ENCODE results near the gene IQSEC1. TPM values are rescaled to one million over a fixed set of nuclear protein-coding genes. Genes with fewer than 3 reads are reported as not detected.

The IQSEC1 gene
- total and polyA plus RNA-seq, 2 donors = 9.4 to 21.9 TPM

DNA sequence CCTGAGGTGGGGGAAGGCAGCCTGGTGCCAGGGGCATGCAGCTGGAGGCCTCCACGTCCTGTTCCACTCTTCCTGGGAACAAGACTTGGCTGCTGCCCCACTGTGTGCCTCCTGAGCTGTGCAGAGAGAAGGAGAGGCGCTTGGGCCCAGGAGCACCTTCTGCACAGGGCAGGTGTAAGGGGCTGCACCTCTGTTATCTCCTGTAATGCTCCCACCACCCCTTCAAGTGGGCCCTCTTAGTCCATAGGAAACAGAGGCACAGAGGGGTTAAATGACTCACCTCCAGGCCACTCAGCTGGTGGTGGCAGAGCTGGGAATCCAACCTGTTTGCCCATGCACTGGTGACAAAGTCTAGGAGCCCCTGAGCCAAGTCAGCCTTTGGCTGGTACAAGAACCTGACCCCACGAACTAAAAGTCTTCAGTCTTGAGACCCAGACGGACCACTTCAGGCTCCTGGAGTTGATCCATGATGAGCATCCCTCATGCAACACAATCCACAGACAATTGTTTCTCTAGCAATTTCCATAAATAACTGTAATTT, 93.2 kb downstream of the IQSEC1 start:
- H3K9me3 ChIP-seq (ENCODE audit: control insufficient read depth in 2 of 2, insufficient read depth in 1 of 2, low read length in 1 of 2) = no peaks in the 10 kb centered on the region
- H3K4me1 ChIP-seq (ENCODE audit: control insufficient read depth in 2 of 2, insufficient read depth in 2 of 2, low read length in 2 of 2) = peaks cover 24 to 34% of the 10 kb centered on the region in 2 donors
- WGBS = 98% methylated on average over 4 of the region's 4 CpGs
- H3K4me3 ChIP-seq (ENCODE audit: low read length in 2 of 2) = no peak overlapping the region
- H3K27me3 ChIP-seq (ENCODE audit: control insufficient read depth in 2 of 2, insufficient read depth in 1 of 2, low read length in 1 of 2) = no peaks in the 10 kb centered on the region
- no peak overlapping the region for H3K27ac ChIP-seq (ENCODE audit: low read depth in 1 of 2, low read length in 1 of 2)
- H3K36me3 ChIP-seq (ENCODE audit: control insufficient read depth in 2 of 2, insufficient read depth in 2 of 2, low read length in 1 of 2) = no peaks in the 10 kb centered on the region
- no peak for DNase-seq (ENCODE audit: low read depth in 6 of 9, low spot score in 9 of 9)

DNA sequence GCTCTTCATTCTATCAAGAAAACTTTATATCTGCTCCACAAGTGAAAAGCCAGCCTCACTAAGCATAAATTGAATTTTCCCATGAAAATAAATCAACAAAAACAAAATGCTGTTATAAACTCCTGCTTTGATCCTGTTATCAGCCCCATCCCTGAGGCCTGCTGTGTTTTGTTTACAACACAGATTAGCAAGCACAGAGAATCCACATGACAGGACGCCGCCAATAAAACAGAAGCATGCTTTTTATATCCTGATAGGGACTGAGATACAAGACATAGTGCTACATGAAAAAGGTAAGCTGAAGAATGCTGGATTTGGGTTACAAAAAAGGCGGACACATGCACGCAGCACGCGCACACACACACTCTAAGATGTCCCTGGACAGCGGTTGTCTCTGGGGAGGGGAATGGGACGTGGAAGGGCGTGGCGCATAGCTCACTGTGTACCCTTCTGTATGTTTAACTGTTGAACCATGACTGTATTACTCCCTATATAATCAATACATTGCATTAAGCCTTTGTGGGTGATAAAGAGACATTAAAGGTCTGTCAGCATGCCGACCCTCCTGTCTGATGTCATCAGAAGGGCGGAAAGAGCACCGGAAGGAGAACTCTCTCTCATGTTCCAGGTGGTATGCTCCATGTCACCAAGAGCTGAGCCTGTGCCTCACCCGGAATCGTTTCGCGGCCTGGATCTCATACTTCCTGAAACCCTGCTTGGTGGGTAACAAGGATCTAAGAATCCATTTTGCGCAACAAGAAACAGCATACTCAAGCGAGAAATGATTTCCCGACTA, 93.9 kb downstream of the IQSEC1 start:
- DNase-seq (ENCODE audit: low read depth in 6 of 9, low spot score in 9 of 9) = no peak
- H3K4me1 ChIP-seq (ENCODE audit: control insufficient read depth in 2 of 2, insufficient read depth in 2 of 2, low read length in 2 of 2) = peaks cover 24 to 32% of the 10 kb centered on the region in 2 donors
- H3K9me3 ChIP-seq (ENCODE audit: control insufficient read depth in 2 of 2, insufficient read depth in 1 of 2, low read length in 1 of 2) = no peaks in the 10 kb centered on the region
- H3K36me3 ChIP-seq (ENCODE audit: control insufficient read depth in 2 of 2, insufficient read depth in 2 of 2, low read length in 1 of 2) = no peaks in the 10 kb centered on the region
- H3K27ac ChIP-seq (ENCODE audit: low read depth in 1 of 2, low read length in 1 of 2) = no peak overlapping the region
- H3K4me3 ChIP-seq (ENCODE audit: low read length in 2 of 2) = no peak overlapping the region
- WGBS = 98% methylated on average over 20 of the region's 20 CpGs
- H3K27me3 ChIP-seq (ENCODE audit: control insufficient read depth in 2 of 2, insufficient read depth in 1 of 2, low read length in 1 of 2) = no peaks in the 10 kb centered on the region

DNA sequence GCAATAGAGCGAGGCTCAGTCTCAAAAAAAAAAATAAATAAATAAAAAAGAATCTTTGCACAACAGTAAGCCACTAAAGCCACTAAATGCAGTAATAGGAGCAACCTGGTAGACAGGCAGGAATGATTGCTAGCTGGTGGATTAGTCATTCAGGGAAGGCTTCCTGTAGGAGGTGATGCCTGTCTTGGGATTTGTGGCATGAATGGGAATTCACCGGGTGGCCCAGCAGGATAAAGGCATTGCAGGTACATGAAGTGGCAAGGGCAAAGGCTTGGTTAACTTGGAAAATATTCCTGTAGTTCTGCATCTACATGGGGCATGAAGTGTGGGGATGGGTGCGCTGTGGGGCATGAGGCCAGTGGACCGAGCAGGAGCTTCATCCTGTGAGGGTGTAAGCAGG, 94.5 kb downstream of the IQSEC1 start:
- WGBS = 98% methylated on average over 4 of the region's 4 CpGs
- Histone ChIP-seq H3K27ac (ENCODE audit: low read depth in 1 of 2, low read length in 1 of 2) (no peak overlapping the region), H3K27me3 (ENCODE audit: control insufficient read depth in 2 of 2, insufficient read depth in 1 of 2, low read length in 1 of 2) (no peaks in the 10 kb centered on the region), H3K9me3 (ENCODE audit: control insufficient read depth in 2 of 2, insufficient read depth in 1 of 2, low read length in 1 of 2) (no peaks in the 10 kb centered on the region), H3K4me3 (ENCODE audit: low read length in 2 of 2) (no peak overlapping the region), H3K4me1 (ENCODE audit: control insufficient read depth in 2 of 2, insufficient read depth in 2 of 2, low read length in 2 of 2) (peaks cover 20 to 28% of the 10 kb centered on the region in 2 donors), H3K36me3 (ENCODE audit: control insufficient read depth in 2 of 2, insufficient read depth in 2 of 2, low read length in 1 of 2) (no peaks in the 10 kb centered on the region)
- DNase-seq (ENCODE audit: low read depth in 6 of 9, low spot score in 9 of 9) = no peak

DNA sequence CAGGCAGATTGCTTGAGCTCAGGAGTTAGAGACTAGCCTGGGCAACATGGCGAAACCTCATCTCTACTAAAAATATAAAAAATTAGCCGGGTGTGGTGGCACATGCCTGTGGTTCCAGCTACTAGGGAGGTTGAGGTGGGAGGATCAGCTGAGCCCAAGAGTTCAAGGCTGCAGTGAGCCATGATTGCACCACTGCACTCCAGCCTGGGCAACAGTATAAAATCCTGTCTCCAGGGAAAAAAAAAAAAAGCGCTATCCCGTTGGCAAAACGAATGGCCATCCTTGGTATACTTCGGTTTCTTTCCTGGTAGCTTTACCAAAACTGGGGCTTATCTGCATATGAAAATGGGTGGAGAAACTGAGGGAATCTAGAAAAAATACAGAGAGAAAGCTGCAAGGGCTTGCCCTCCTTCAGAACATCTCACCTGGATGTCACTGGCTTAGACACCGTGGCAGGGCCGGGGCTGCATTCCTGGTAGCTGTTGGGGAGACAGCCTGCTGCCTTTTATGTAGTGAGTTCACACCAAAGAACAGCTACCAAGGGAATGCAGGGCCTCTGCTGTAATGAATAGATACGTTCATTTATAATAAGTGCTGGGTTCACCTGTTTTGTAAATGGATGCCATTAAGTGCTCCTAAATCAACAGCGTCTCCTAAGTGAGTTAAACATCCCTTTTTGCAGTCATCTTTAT, 96.0 kb downstream of the IQSEC1 start:
- Histone ChIP-seq H3K4me1 (ENCODE audit: control insufficient read depth in 2 of 2, insufficient read depth in 2 of 2, low read length in 2 of 2) (peaks cover 7 to 15% of the 10 kb centered on the region in 2 donors), H3K9me3 (ENCODE audit: control insufficient read depth in 2 of 2, insufficient read depth in 1 of 2, low read length in 1 of 2) (no peaks in the 10 kb centered on the region), H3K4me3 (ENCODE audit: low read length in 2 of 2) (no peak overlapping the region), H3K36me3 (ENCODE audit: control insufficient read depth in 2 of 2, insufficient read depth in 2 of 2, low read length in 1 of 2) (no peaks in the 10 kb centered on the region), H3K27me3 (ENCODE audit: control insufficient read depth in 2 of 2, insufficient read depth in 1 of 2, low read length in 1 of 2) (no peaks in the 10 kb centered on the region), H3K27ac (ENCODE audit: low read depth in 1 of 2, low read length in 1 of 2) (no peak overlapping the region)
- WGBS = 96% methylated on average over 10 of the region's 10 CpGs
- DNase-seq (ENCODE audit: low read depth in 6 of 9, low spot score in 9 of 9) = no peak

DNA sequence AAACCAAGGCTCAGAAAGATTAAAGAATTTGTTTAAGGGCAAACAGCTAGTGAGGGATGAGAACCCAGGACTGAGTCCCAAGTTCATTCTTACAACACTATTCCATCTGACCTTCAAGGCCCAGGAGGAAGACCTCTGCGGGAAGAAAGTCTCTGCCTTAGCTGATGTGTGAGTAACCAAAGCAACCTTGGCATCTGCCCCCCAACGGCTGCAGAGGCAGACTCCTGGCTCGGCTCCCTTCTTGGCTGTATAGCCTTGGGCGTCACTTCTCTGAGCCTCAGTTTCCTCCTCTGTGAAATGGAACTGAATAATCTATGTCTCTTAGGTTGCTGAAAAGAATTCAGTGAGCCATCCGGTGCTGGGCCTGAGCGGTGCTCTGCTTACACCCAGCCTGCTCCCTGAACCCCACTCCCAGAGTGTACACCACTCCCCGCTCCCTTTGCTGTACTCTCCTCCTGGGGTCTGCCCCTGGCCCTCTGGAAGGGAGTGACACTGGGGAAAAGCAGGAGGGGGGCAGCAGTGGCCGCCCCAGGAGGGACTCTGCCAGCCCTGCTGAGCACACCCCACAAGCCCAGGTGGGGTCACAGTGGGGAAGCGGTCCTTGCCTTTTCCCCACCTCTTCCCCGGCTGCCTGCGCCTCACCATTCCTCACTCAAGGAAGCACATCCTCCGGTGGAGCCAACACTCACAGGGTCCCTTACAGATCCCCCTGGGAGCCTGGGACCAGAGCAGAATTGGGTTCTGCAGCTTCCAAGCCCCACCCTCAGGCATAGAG, 97.3 kb downstream of the IQSEC1 start:
- Histone ChIP-seq H3K9me3 (ENCODE audit: control insufficient read depth in 2 of 2, insufficient read depth in 1 of 2, low read length in 1 of 2) (no peaks in the 10 kb centered on the region), H3K27ac (ENCODE audit: low read depth in 1 of 2, low read length in 1 of 2) (no peak overlapping the region), H3K4me3 (ENCODE audit: low read length in 2 of 2) (no peak overlapping the region), H3K27me3 (ENCODE audit: control insufficient read depth in 2 of 2, insufficient read depth in 1 of 2, low read length in 1 of 2) (no peaks in the 10 kb centered on the region), H3K4me1 (ENCODE audit: control insufficient read depth in 2 of 2, insufficient read depth in 2 of 2, low read length in 2 of 2) (peaks cover 0 to 4% of the 10 kb centered on the region in 2 donors), H3K36me3 (ENCODE audit: control insufficient read depth in 2 of 2, insufficient read depth in 2 of 2, low read length in 1 of 2) (peaks cover 0 to 2% of the 10 kb centered on the region in 2 donors)
- no peak for DNase-seq (ENCODE audit: low read depth in 6 of 9, low spot score in 9 of 9)
- WGBS = 97% methylated on average over 12 of the region's 12 CpGs

DNA sequence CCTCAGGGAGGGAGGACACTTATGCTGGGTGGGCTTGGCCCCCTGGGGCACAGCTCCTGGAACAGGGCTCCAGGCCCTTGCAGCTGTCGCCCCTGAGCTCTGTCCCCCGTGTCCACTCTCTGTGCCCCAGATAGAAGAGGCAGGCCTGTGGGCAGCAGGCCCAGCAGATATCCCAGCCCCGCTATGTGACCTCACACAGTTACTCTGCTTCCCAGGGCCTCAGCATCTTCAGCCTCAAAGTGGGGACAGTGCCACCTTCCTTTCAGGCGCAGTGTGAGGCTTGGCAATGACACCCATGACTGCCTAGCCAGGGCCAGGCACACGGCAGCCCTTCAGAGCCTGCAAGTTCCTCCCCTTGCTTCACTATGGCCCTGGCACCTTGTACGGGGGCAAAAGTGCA, 98.4 kb downstream of the IQSEC1 start:
- no peak overlapping the region for H3K4me3 ChIP-seq (ENCODE audit: low read length in 2 of 2)
- no peak for DNase-seq (ENCODE audit: low read depth in 6 of 9, low spot score in 9 of 9)
- peaks cover 0 to 2% of the 10 kb centered on the region in 2 donors for H3K36me3 ChIP-seq (ENCODE audit: control insufficient read depth in 2 of 2, insufficient read depth in 2 of 2, low read length in 1 of 2)
- H3K27me3 ChIP-seq (ENCODE audit: control insufficient read depth in 2 of 2, insufficient read depth in 1 of 2, low read length in 1 of 2) = no peaks in the 10 kb centered on the region
- no peak overlapping the region for H3K27ac ChIP-seq (ENCODE audit: low read depth in 1 of 2, low read length in 1 of 2)
- H3K4me1 ChIP-seq (ENCODE audit: control insufficient read depth in 2 of 2, insufficient read depth in 2 of 2, low read length in 2 of 2) = peaks cover 0 to 8% of the 10 kb centered on the region in 2 donors
- 98% methylated on average over 6 of the region's 6 CpGs for WGBS
- H3K9me3 ChIP-seq (ENCODE audit: control insufficient read depth in 2 of 2, insufficient read depth in 1 of 2, low read length in 1 of 2) = no peaks in the 10 kb centered on the region

DNA sequence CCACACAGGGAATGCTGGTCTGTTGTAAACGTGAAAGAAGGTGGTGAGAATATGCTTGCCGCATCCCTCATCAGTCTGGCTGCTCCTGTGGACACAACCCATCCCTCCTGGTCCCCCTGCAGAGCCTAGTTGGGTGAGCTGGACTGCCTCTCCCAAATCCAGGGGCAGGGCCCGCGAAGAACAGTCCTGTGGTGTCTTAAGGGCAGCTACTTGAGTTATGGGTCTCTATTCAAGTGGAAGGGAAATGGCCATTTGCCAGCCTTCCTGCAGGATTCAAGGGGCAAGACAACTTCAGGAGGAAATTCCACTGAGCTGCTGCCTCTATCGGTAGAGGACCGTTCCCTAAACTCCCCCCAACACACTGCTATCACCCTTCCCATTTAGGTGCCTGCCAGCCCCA, 98.9 kb downstream of the IQSEC1 start:
- Histone ChIP-seq H3K9me3 (ENCODE audit: control insufficient read depth in 2 of 2, insufficient read depth in 1 of 2, low read length in 1 of 2) (no peaks in the 10 kb centered on the region), H3K27ac (ENCODE audit: low read depth in 1 of 2, low read length in 1 of 2) (no peak overlapping the region), H3K27me3 (ENCODE audit: control insufficient read depth in 2 of 2, insufficient read depth in 1 of 2, low read length in 1 of 2) (no peaks in the 10 kb centered on the region), H3K36me3 (ENCODE audit: control insufficient read depth in 2 of 2, insufficient read depth in 2 of 2, low read length in 1 of 2) (peaks cover 0 to 2% of the 10 kb centered on the region in 2 donors), H3K4me1 (ENCODE audit: control insufficient read depth in 2 of 2, insufficient read depth in 2 of 2, low read length in 2 of 2) (peaks cover 0 to 12% of the 10 kb centered on the region in 2 donors), H3K4me3 (ENCODE audit: low read length in 2 of 2) (no peak overlapping the region)
- no peak for DNase-seq (ENCODE audit: low read depth in 6 of 9, low spot score in 9 of 9)
- WGBS = 96% methylated on average over 6 of the region's 6 CpGs

DNA sequence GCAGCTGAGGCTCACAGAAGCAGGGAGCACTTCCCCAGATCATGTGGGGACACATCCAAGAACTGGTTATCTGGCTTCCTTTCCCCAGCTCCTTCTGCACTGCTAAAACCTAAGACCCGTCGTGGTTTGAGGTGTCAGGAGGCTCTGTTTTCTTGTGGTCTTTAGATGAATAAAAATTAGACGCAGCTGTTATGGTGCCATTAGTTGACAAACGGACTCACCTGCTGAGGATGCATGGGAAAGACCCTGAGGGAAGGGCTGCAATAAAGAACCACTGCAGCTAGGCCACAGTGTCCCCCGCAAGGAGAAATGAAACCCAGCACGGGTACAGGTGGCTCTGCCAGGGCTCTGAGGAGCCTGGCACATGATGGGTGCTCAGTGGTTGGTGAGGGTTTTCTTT, 99.4 kb downstream of the IQSEC1 start:
- 35% methylated on average over 6 of the region's 6 CpGs for WGBS
- no peaks in the 10 kb centered on the region for H3K27me3 ChIP-seq (ENCODE audit: control insufficient read depth in 2 of 2, insufficient read depth in 1 of 2, low read length in 1 of 2)
- peaks cover 0 to 17% of the 10 kb centered on the region in 2 donors for H3K4me1 ChIP-seq (ENCODE audit: control insufficient read depth in 2 of 2, insufficient read depth in 2 of 2, low read length in 2 of 2)
- H3K9me3 ChIP-seq (ENCODE audit: control insufficient read depth in 2 of 2, insufficient read depth in 1 of 2, low read length in 1 of 2) = no peaks in the 10 kb centered on the region
- no peak for DNase-seq (ENCODE audit: low read depth in 6 of 9, low spot score in 9 of 9)
- peaks cover 0 to 2% of the 10 kb centered on the region in 2 donors for H3K36me3 ChIP-seq (ENCODE audit: control insufficient read depth in 2 of 2, insufficient read depth in 2 of 2, low read length in 1 of 2)
- no peak overlapping the region for H3K27ac ChIP-seq (ENCODE audit: low read depth in 1 of 2, low read length in 1 of 2)
- no peak overlapping the region for H3K4me3 ChIP-seq (ENCODE audit: low read length in 2 of 2)

Measured in thymus (tissue), 11 donors.